Astrocyte (in vitro differentiated cells and primary cell): ENCODE measurements around the gene MYOF.

Experiments
- EZH2 ChIP-seq: IDR thresholded peaks from 2 replicates; pipeline ENCODE4 v1.6.1; 2012; ENCODE audit warnings: mild to moderate bottlenecking, low read length, inconsistent platforms; ENCODE audit not compliant: insufficient read depth
- TF ChIP-seq, protein P1 (sequence below): IDR thresholded peaks from 2 replicates; pipeline ENCODE4 v1.5.1; 2011; ENCODE audit warnings: low read depth, mild to moderate bottlenecking, inconsistent platforms, low read length, moderate library complexity; ENCODE audit not compliant: insufficient read depth

- no peak for TF ChIP-seq EZH2
- TF ChIP-seq, protein P1, sequence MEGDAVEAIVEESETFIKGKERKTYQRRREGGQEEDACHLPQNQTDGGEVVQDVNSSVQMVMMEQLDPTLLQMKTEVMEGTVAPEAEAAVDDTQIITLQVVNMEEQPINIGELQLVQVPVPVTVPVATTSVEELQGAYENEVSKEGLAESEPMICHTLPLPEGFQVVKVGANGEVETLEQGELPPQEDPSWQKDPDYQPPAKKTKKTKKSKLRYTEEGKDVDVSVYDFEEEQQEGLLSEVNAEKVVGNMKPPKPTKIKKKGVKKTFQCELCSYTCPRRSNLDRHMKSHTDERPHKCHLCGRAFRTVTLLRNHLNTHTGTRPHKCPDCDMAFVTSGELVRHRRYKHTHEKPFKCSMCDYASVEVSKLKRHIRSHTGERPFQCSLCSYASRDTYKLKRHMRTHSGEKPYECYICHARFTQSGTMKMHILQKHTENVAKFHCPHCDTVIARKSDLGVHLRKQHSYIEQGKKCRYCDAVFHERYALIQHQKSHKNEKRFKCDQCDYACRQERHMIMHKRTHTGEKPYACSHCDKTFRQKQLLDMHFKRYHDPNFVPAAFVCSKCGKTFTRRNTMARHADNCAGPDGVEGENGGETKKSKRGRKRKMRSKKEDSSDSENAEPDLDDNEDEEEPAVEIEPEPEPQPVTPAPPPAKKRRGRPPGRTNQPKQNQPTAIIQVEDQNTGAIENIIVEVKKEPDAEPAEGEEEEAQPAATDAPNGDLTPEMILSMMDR: no peak
These were observed 45.5 kb downstream of the MYOF start for GRCh38 chr10:93436591-93437085.
